Activated naive CD4-positive, alpha-beta T cell (primary cell): ENCODE data around the gene PEAK3.

Experiments
- DNase-seq, 4 experiments: peaks; one replicate each; lab custom pipeline; 2025; lab: John Stamatoyannopoulos, UW

The PEAK3 gene

GRCh38 chr19:2315818-2316353 lies 33.9 kb upstream of the PEAK3 start:
- DNase-seq, result no peak

GRCh38 chr19:2315121-2315817 lies 33.3 kb upstream of the PEAK3 start:
- no peak for DNase-seq

DNA sequence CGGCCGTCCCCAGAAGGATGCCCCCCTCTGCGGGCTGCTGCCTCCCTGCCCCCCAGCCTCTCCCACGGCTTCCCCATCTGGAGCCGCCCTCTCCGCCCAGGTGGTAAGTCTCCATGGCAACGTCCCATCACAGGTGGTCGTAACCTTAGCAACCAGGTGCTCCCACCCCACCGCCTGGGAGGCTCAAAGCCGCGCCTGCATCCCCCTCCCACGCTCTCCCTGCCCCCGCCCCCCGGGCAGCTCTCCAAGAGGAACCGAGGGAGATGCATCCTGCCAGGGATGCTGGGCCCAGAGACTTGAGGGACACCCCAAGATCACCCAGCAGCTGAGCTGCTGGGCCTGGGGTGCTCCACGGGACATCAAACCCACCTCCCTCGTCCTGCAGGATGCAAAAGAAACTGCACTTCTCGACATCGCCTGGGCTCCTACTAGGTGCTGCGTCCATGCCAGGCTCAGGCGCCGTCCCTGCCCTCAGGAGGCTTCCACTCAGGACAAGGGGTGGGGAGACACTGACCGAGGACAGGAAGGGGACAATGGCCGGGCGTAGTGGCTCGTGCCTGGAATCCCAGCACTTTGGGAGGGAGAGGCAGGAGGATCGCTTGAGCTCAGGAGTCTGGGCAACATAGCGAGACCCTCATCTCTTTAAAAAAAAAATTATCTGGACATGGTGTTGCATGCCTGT lies 31.0 kb upstream of the PEAK3 start:
- DNase-seq, result no peak

DNA sequence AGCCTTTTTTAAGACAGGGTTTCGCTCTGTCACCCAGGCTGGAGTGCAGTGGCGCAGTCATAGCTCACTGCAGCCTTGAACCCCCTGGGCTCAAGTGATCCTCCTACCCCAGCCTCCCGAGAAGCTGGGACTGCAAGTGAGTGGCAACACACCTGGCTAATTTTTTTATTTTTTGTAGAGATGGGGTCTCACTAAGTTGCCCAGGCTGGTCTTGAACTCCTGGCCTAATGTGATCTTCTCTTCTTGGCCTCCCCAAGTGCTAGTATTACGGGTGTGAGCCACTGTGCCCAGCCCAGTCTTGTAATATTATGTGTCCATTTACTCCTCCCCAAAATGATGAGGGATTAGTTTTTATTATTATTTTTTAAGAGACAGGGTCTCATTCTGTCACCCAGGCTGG lies 29.1 kb upstream of the PEAK3 start:
- DNase-seq, result no peak

- no peak for DNase-seq
Measured at GRCh38 chr19:2309734-2310362, 27.9 kb upstream of the PEAK3 start.

DNA sequence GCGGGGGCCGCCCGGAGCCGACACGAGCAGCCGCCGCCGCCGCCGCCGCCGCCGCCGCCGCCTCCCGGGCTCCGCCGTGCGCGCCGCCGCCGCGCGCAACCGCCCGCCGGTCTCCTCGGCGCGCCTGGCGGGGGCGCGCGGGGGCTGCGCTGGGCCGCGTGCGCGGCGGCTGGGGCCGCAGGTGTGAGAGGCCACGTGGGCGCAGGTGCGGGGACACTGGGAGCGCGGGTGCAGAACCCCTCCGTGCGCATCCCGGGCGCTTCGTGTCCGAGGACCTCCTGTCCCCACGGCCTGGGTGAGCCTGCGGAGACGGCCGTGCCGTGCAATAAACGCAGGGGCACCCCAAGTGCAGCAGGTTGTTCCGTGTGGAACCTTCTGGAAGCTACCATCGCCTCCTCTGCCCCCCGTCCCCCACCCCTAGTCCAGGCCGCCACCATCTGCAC lies 26.2 kb upstream of the PEAK3 start, which contains the start of gene LINGO3:
Gene LINGO3, minus strand, starts transcription at position 41 of the 443 bp plus-strand sequence. CDS start 16,378 bp downstream, outside the sequence.
- DNase-seq, result no peak

DNA sequence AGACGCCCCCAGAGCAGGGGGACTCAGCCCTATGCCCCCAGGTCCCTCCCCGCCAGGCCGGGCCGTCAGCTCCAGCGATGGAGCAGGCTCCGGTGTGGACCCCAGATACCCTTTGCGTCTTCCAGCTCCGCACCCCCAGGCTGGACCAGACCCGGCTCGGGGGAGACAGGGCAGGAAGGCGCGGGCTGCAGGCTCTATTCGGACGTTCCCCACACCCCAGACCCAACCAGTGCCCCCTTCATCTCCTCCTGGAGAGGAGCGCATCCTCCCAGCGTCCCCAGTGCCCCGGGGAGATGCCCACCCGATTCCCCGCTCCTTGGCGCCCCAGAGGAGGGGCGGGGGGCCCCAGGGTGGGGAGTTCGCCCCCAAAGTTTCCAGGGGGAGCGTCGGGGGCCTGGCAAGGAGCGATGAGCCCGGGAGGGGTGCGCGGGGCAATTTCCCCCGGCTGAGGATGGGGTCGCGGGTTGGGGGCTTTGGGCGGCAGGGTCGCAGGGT lies 25.6 kb upstream of the PEAK3 start:
- no peak for DNase-seq

- DNase-seq, result no peak
Measured at GRCh38 chr19:2306971-2307370, 25.0 kb upstream of the PEAK3 start.

DNA sequence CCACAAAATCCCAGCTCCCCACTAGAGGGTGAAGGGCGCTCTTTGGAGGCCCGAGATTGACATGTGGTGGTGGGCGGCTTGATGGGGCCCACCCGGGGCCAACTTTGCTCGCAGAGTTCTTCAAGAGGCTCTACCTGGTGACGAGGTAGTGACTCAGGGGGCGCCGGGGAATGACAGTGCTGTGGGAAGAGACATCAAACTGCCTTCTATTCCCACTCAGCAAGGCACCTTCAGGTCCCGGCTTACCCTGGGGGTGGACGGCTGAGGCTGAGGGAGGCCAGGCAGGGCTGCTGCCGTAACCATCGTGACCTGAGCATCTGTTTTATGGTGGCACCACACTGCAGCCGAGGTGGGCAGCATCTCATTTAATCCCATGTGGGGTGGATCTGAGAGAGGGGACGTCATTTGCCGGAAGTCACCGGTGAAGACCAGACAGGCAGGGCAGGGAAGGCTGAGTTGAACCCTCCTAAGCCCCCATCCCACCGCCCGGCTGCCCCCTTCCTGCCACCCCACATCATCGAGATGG lies 24.4 kb upstream of the PEAK3 start:
- DNase-seq, result no peak

DNA sequence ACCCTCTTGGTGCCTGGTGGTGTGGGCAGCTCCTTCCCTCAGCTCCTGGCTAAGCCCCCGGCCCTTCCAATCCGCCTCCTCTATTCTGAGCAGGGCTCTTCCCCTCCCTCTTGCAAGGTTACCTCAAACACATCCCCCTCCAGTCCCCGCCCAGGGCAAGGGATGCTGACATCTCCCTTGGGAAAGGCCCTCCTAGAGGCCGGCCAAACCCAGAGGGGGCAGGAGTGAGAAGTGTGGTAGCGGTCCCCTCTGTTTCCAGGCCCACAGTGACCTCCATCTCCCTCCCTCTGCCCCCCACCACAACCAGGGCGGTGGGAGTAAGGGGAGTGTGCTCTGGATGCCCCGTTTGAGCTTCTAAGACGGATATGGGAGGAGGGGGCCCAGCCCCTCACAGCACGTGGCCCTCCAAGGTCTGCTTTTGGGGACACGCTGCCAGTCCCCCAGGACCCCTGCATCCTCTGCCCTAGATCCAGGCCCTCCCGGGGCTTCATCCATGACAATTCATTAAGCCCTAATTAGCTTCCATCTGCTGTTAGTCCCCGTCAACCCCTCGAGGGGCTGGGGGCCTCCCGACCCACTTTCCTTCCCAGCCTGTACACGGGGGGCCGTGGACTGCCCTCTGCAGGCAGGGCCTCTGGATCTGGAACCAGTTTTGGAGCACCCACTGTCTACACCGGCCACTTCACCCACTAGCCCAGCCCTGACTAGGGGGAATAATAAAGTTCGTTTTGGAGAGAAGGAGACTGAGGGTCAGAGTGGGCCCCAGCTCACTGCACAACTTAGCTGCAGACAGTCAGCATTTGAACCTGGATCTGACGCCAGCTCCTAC lies 23.7 kb upstream of the PEAK3 start:
- no peak for DNase-seq

DNA sequence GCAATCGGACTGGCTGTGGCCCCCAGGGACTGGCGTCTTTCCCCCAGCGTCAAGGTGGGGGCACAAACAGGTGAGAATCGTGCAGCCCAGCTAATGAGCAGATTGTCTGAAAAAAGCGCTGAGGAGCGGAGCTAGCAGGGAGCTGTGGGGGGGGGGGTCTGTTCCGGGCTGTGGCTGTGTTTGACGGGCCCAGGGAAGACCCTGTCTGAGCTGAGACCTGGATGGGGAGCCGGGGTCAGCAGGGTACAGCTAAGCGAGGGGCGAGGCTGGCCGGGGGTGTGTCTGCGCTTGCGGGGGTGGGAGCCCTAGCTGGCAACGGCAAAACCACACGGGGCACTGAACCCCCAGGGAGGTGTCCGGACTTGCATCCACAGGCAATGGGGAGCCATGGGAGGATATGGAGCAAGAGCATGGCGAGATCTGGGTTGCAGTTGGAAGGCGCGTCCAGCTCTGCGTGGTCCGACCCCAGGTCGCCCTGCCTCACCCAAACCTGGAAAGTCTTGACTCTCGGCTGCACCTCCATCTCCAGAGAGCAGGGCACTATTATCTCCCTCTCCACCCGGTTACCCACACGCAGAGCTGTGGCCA lies 21.3 kb upstream of the PEAK3 start:
- DNase-seq, result no peak

- DNase-seq, result peak in 1 of 4 experiments; percentile 17
Measured at GRCh38 chr19:2302319-2303210, 20.6 kb upstream of the PEAK3 start.

DNA sequence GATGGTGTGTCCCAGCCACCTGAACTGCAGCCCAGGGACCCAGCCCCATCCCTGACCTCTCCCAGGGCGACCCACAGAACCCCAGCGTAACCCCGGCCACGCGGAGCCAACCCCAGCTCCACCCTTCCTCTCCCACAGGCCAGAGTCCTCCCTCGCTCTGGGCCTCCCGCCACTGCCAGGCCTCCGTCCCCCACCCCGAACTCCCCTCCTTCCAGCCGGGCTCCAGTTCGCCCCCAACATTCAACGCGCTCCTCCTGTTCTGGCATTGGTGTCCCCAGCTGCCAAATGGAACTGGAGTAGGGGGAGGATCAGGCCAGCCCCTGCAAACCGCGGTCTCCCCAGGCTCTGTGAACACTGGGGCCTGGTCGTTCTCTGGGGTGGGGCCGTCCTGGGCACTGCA lies 18.6 kb upstream of the PEAK3 start:
- DNase-seq, result no peak

- no peak for DNase-seq
Measured at GRCh38 chr19:2296141-2296540, 14.2 kb upstream of the PEAK3 start.

DNA sequence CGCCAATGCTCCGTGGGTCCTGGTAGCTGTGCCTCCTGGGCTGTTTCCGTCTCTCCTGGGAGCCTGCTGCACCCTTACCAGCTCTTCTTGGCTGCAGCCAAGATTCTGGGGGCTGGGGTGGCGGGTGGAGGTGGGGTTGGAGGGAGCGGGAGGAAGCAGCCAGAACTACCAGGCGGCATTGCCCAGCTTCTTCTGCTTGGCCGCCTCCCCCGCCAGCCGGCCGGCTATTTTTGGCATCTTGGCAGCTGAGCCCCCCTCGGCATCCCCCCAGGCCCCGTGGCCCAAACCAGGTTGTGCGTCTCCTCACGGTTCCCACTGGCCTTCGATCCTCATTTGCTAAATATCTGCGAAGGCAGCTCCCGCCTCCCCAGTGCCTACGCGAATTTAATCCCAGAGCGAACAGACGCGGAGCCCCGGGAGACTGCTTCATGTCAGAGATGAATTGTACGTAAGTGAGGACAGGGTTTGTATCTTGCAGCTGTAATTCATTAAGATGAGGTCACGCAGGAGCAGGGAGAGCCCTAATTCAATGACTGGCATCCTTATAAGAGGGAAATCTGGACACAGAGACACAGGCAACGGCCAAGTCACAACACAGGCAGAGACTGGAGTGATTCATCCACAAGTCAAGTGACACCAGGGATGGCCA lies 12.8 kb upstream of the PEAK3 start:
- no peak for DNase-seq

DNA sequence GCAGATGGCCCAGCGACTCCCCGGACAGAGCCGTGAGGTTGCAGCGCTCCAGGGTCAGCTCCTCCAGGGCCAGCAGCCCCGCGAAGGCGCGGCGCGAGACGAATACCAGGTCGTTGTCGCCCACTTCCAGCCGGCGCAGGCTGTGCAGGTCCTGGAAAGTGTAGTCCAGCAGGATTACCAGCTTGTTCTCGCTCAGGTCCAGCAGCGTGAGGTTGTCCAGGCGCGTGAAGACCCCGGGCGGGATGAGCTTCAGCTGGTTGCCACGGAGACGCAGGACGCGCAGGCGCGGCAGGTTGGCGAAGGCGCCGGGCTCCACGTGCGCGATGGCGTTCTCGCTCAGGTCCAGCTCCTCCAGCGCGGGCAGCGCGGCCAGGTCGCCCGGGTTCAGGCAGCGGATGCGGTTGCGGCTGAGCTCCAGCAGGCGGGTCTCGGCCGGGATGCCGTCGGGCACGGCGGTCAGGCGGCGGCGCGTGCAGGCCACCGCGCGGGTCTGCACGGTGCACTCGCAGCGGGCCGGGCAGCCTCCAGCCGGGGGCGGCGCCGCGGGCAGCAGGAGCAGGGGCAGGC lies 9.3 kb upstream of the PEAK3 start:
- no peak for DNase-seq

GRCh38 chr19:2290441-2291184 lies 8.6 kb upstream of the PEAK3 start:
- DNase-seq, result peak in 1 of 4 experiments; percentile 22

DNA sequence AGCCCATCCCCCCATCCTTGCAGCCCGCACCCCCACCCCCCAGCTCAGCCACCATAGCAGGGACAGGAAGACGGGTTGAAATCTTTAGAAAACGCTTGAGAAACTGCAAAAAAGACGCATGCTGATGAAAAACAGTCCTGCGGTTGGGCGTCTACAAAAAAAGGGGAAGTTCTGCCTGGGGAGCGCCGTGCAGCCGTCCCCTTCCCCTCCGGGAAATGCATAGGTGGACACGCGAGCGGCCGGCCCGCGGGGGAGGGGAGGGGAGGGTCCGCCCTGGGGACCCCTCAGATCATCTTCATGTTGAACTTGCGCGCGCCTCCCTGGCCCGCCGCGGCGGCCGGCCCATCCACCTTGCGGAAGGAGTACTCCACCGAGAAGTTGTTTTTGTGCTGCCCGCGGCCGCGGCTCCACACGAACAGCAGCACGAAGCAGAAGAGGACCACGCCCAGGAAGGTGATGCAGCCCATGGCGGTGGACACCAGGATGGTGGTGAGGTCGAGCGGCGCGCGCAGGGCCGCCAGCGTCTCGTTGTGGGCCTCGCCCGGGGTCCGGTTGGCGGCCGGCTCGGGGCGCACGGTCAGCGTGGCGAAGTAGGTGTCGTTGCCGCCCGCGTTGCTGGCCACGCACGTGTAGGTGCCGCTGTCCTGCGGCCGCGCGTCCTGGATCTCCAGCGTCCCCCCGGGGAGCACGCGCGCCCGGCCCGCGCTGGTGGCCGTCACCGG lies 7.9 kb upstream of the PEAK3 start:
- DNase-seq, result peak in 2 of 4 experiments; percentile 52
